Gastrocnemius medialis (tissue), 4 donors: ENCODE measurements around the gene PIAS1.

Source experiments
- CTCF ChIP-seq, 5 experiments: fragments of 450-650 bp in 3 of 5; fragments of 200-600 bp in 2 of 5; sonication (generic) in 2 of 5; IDR thresholded peaks in 4 of 5; conservative IDR thresholded peaks in 1 of 5; 1 replicate in 4 of 5; 2 replicates in 1 of 5; pipeline ENCODE4 v1.5.1; 2016 to 2019; ENCODE audit warnings: antibody characterized with exemption in 5 of 5, mild to moderate bottlenecking in 3 of 5, moderate library complexity in 3 of 5
- POLR2A ChIP-seq, 2 donors: fragments of 450-650 bp; IDR thresholded peaks; one replicate each; pipeline ENCODE4 v1.6.1; 2017; ENCODE audit warnings: antibody characterized with exemption in 2 of 2, mild to moderate bottlenecking in 2 of 2, moderate library complexity in 2 of 2

DNA sequence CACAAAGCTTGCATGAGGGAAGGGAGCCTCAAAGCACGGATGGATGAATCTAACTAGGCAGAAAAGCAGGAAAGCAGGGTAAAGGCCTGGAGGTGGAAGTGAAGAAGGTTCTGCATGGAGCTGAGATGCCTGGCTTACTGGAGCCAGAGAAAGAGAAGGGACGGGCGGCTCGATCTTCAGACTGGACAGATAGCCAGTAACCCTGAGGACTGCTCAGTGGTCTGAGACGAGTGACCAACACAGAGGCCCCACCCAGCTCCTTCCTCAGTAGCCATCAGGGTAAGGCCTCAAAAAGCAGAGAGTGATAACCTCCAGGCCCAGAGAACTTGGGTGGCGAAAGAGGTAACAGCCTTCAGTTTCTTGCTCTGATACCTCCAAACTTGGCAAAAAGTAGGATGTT is 169.1 kb downstream of the PIAS1 start:
- TF ChIP-seq CTCF (IDR thresholded peaks at IDR 0.05 in 4 of 5, conservative IDR thresholded peaks at IDR 0.05 in 1 of 5): no peak
- no peak for TF ChIP-seq POLR2A (IDR thresholded peaks at IDR 0.05)
